ENCODE results near the gene PPFIA1. TPM values are rescaled to one million over a fixed set of nuclear protein-coding genes. Genes with fewer than 3 reads are reported as not detected.
A peak's percentile ranks its signal among the peaks of the same experiment; 100 is the strongest.

PPFIA1 gene
- total RNA-seq, 2 experiments from 2014 or later, result 29.2 to 32.7 TPM

DNA sequence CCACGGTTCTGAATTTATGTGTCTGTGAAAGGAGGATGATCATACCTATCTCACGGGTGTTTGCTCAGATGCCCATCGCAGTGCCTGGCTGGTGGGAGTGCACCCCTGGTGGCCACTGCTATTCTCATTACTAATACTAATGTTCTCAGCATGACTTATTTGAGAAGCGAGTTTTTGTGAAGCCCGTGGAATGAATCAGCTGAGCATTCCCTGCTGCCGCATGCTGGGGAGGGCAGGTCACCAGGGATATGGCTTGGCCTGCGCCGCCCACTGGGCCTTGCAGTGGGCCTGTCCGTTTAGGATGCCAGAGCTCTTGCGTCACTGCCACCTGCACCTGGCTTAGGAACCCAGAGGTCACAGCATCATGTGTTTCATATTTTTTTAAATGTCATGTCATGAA lies 144.7 kb downstream of the PPFIA1 start:
- no peaks in the 10 kb centered on the region for H3K36me3 Mint-ChIP-seq (ENCODE audit: low read depth)
- H3K9me3 Mint-ChIP-seq, result no peaks in the 10 kb centered on the region
- POLR2A ChIA-PET, result no interaction called here
- H3K27me3 Mint-ChIP-seq, result peaks cover 9% of the 10 kb centered on the region
- no peaks in the 10 kb centered on the region for H3K4me1 Mint-ChIP-seq
- CTCF ChIA-PET, result no interaction called here
- H3K4me3 Mint-ChIP-seq, result no peak overlapping the region
- DNase-seq, result no peak
- H3K27ac Mint-ChIP-seq, result no peak overlapping the region

DNA sequence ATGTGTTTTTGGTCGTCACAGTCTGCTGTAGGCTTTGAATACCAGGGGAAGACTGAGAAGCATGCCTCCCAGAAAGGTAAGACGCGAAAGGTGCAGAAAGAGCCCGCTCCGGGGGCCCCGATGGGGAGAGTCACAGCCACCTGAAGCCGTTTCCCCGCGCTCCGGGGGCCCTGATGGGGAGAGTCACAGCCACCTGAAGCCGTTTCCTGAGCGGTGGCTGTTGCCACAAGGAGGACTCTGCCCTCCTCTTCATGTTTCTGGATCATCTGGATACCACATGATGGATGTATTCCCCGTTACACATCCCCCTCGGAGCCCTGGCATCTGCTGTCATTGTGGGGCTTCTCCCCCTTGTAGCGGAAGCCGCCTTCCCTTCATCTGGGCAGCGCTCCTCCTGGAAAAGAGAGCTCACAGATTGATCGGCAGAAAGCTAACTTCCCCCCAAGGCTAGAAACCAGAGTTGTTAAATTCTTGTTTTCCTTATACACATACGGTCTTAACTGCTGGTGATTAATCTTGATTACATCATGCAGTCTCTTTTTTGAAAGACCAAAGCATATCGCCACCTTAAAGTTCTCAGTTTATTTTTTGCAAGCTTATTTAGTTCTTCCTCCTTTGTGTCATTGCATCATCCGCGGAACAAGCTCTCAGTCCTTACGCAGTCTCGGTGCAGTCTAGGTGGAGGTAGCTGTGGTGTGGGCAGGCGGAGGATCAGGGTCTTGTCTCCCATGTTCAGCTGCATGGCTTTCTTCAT lies 145.3 kb downstream of the PPFIA1 start:
- no peaks in the 10 kb centered on the region for H3K9me3 Mint-ChIP-seq
- POLR2A ChIA-PET, result interaction anchor here (0.6 kb wide), 1 partner anchor 9 kb away, joined by 6 read pairs; no protein-coding TSS in a partner anchor
- H3K27ac Mint-ChIP-seq, result no peak overlapping the region

DNA sequence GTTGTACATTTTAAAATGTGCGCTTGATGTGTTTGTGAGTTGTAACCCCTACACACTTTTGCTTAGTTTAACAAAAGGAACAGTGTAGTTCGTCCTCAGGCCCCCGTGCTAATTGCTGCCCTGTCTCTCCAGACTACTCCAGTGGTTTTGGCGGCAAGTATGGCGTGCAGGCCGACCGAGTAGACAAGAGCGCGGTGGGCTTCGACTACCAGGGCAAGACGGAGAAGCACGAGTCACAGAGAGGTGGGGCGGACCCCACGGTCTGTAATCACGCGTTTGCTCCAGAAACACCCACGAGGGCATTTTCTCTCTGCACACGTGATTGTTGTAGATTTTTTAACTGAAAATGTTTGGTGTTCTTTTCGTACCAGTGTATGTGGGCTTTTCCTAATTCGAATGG lies 146.4 kb downstream of the PPFIA1 start:
- DNase-seq, result no peak
- Mint-ChIP-seq H3K9me3 (no peaks in the 10 kb centered on the region), H3K4me3 (no peak overlapping the region), H3K4me1 (no peaks in the 10 kb centered on the region), H3K27ac (no peak overlapping the region), H3K27me3 (peaks cover 6% of the 10 kb centered on the region), H3K36me3 (ENCODE audit: low read depth) (no peaks in the 10 kb centered on the region)
- ChIA-PET POLR2A (no interaction called here), CTCF (no interaction called here)

More for the DNA sequence above, 145.3 kb downstream of the PPFIA1 start:
- CTCF ChIA-PET, result no interaction called here
- H3K4me1 Mint-ChIP-seq, result no peaks in the 10 kb centered on the region
- H3K27me3 Mint-ChIP-seq, result peaks cover 6% of the 10 kb centered on the region
- no peak for DNase-seq
- no peaks in the 10 kb centered on the region for H3K36me3 Mint-ChIP-seq (ENCODE audit: low read depth)
- no peak overlapping the region for H3K4me3 Mint-ChIP-seq

DNA sequence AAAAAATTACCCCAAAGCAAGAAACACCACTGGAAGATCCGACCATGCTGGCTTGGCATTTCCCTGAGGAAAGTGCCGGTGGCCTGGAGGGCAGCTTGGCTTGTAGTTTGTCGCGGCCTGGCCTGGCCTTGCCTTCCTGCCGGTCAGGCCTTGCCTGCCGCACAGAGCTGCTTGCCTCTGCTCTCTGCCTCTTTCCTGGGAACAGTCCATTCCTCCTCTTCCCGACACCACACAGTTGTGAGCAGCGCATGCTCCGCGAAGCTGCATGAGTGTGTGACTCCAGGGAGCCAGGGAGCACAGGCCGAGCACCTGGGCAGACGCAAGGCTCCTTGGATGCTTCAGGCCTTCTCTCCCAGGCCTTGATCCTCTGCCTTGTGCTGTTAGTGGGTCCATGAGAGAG lies 147.6 kb downstream of the PPFIA1 start:
- Mint-ChIP-seq H3K9me3 (no peaks in the 10 kb centered on the region), H3K36me3 (ENCODE audit: low read depth) (no peaks in the 10 kb centered on the region), H3K4me3 (no peak overlapping the region), H3K27ac (no peak overlapping the region), H3K27me3 (peaks cover 6% of the 10 kb centered on the region), H3K4me1 (no peaks in the 10 kb centered on the region)
- POLR2A ChIA-PET, result no interaction called here
- CTCF ChIA-PET, result interaction anchor here (1.3 kb wide), 1 partner anchor 9 kb away, joined by 3 read pairs; no protein-coding TSS in a partner anchor
- no peak for DNase-seq

DNA sequence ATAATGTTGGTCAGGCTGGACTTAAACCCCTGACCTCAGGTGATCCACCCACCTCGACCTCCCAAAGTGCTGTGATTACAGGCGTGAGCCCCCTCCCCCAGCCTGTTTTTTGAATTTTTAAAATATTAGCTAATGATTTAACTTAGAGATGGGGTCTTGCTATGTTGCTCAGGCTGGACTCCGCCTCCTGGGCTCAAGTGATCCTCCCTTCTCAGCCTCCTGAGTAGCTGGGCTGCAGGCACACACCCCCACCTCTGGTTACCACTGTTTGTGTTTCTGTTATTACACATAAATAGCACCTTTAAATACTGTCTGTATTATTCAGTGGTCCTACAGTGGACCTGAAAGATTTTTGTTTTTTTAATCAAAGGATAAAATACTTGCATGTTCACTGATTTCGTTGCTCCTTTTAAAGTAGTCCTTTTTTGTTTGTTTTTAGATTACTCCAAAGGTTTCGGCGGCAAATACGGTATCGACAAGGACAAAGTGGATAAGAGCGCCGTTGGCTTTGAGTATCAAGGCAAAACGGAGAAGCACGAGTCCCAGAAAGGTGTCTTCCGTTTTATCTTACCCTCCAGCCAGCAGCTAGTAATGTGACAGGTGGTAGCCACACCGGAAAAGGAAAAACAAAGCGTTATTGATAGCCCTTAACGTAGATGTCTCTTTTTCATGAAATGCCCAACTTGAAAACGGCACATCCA lies 149.0 kb downstream of the PPFIA1 start:
- Mint-ChIP-seq H3K27ac (no peak overlapping the region), H3K27me3 (peaks cover 6% of the 10 kb centered on the region), H3K4me1 (no peaks in the 10 kb centered on the region), H3K36me3 (ENCODE audit: low read depth) (no peaks in the 10 kb centered on the region), H3K4me3 (no peak overlapping the region), H3K9me3 (no peaks in the 10 kb centered on the region)
- no peak for DNase-seq
- ChIA-PET CTCF (interaction anchor here (0.7 to 1.7 kb wide), 2 partner anchors 11 to 1403 kb away, joined by 3 to 7 read pairs; no protein-coding TSS in a partner anchor), POLR2A (no interaction called here)

DNA sequence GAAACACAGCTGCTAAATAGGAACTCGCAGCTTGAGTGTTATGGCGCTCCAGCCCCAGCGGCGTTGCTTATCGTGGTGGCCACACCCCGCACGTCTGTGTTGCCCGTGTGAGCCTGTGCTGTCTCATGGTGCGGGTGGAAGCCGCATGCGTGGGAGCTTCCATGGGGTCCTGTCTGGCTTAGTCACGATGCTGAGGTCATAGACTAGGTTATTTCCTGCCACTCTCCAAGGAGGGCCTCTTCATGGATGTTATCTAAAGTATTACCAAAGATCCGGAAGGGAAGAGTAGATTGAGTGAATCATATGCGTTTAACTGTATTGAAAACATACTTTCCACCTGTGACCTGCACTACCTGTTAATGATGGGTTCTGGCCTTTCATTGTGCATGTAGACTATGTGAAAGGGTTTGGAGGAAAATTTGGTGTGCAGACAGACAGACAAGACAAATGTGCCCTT lies 149.5 kb downstream of the PPFIA1 start:
- DNase-seq, result no peak
- Mint-ChIP-seq H3K27ac (no peak overlapping the region), H3K4me1 (no peaks in the 10 kb centered on the region), H3K9me3 (no peaks in the 10 kb centered on the region), H3K36me3 (ENCODE audit: low read depth) (no peaks in the 10 kb centered on the region), H3K4me3 (no peak overlapping the region), H3K27me3 (peaks cover 6% of the 10 kb centered on the region)
- CTCF ChIA-PET, result interaction anchor here (1.7 kb wide), 1 partner anchor 10 kb away, joined by 7 read pairs; no protein-coding TSS in a partner anchor
- POLR2A ChIA-PET, result no interaction called here

DNA sequence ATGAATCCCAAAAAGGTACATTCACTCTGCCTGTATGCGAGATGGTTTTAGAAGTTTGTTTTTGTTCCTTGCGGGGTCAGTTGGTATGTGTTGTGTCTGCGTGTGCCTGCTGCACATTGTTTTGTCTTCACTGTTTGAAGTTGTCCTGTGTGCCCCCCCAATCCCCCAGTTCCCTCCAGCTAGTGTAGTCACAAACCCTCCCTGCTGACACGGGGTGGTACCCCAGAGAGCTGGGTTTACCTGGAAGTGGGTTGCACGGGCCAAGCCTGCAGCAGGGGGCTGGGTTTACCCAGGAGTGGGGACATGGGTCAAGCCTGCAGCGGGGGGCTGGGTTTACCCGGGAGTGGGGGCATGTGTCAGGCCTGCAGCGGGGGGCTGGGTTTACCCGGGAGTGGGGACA lies 150.0 kb downstream of the PPFIA1 start:
- Mint-ChIP-seq H3K9me3 (no peaks in the 10 kb centered on the region), H3K27me3 (peaks cover 6% of the 10 kb centered on the region), H3K4me1 (no peaks in the 10 kb centered on the region), H3K27ac (no peak overlapping the region), H3K4me3 (no peak overlapping the region), H3K36me3 (ENCODE audit: low read depth) (no peaks in the 10 kb centered on the region)
- ChIA-PET CTCF (interaction anchor here (1.7 kb wide), 1 partner anchor 10 kb away, joined by 7 read pairs; no protein-coding TSS in a partner anchor), POLR2A (no interaction called here)
- DNase-seq, result no peak

DNA sequence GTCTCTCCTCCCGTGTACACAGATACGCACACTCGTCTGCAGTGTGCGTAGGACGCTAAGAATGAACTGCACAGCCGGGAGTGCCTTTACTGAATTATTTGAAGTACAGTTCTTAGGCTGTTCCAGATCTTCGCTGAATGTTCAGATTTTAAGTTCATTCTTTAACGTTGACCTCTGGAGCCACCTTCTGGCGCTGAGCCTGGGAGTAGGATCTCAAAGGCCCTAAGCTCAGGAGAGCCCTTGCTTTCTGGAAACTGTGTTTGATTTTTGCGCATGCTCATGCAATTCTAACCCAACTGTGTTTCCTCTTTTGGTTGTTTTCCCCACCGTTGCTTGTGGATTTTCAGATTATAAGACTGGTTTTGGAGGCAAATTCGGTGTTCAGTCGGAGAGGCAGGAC lies 150.6 kb downstream of the PPFIA1 start:
- Mint-ChIP-seq H3K4me3 (no peak overlapping the region), H3K27ac (no peak overlapping the region), H3K4me1 (no peaks in the 10 kb centered on the region), H3K36me3 (ENCODE audit: low read depth) (no peaks in the 10 kb centered on the region), H3K9me3 (no peaks in the 10 kb centered on the region), H3K27me3 (peaks cover 2% of the 10 kb centered on the region)
- ChIA-PET POLR2A (no interaction called here), CTCF (no interaction called here)
- no peak for DNase-seq

DNA sequence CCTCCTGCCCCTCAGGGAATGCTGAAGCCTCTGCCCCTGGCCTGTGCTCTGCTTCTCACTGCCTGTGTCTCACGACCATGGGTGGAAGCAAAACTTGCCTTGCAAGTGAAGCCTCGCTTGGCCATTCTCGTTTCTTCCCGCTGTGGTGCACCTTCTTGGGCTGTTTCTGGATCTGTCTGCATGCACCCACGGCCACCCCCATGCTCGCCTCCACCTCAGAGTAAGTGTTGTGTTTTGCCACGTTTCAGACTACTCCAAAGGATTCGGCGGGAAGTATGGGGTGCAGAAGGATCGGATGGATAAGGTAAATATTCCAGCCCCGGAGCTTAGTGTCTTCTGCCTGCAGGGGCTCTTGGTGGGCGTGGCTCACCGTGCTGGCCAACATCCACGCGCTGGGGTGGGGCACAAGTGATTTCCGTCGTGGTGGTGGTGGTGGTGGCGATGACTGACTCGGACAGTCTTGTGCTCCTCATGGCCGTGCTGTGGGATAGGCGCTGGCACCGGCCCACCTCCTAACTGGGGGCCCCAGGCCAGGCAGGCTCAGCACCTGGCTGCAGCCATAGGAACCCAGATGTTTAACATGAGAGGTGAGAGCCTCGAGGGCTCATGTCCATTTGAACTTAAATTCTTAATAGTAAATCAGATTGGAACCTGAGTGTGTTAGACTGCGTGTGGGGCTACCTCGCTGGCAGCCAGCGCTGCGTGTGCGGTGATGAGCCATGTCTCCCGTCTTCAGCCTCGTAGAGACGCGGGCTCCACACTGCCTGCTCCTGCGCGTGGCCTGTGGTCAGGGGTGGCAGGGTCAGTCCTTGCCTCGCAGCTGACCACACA lies 152.4 kb downstream of the PPFIA1 start:
- H3K4me3 Mint-ChIP-seq, result no peak overlapping the region
- no peak overlapping the region for H3K27ac Mint-ChIP-seq
- no peaks in the 10 kb centered on the region for H3K9me3 Mint-ChIP-seq
- no peak for DNase-seq
- H3K4me1 Mint-ChIP-seq, result no peaks in the 10 kb centered on the region
- H3K36me3 Mint-ChIP-seq (ENCODE audit: low read depth), result no peaks in the 10 kb centered on the region
- no peaks in the 10 kb centered on the region for H3K27me3 Mint-ChIP-seq
- POLR2A ChIA-PET, result no interaction called here
- CTCF ChIA-PET, result no interaction called here

DNA sequence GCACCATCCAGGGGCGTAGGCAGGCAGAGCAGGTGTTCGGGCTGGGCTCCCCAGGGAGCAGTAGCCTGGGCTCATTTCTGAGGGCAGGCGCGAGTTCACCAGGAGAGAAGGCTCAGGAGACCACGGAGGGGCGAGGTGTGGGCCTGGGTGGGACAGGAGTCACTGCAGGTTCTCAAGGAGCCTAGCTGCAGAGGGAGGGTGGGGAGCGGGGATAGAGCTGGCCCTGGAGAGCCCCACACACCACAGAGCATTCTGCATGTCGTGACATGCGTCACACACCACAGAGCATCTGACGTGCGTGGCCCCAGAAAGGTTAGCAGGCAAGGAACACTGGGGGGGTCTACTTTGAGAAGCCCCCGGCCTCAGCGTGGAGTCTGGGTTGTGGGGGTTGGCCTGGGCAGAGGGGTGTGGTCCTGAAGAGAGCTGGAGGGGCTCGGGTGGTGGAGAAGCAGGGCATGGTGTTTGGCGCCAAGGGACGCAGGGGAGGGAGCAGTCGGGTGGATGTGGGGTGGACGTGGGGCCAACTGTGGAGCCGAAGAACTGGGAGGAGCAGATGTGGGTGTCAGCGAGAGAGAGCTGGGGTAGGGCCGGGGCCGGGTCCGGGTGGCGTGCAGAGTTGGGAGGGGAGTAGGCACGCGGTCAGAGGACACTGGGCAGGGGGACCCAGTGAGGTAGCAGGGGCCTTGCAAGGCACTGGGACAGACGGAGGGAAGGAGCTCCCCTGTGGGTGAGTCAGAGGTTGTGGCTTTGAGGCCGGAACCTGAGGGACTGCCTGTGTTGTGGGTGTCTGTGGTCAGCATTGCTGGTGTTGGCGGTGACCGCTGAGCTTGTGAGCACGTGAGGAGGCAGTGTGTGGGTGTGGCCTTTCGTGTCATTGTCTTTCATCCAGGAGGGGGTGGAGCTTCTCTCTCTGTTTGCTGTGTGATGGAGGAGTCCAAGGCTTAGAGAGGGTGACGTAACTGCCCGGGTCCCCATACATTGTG lies 153.3 kb downstream of the PPFIA1 start:
- ChIA-PET POLR2A (no interaction called here), CTCF (interaction anchor here (0.5 to 0.6 kb wide), 2 partner anchors 19 to 167 kb away, joined by 3 read pairs; no protein-coding TSS in a partner anchor)
- Mint-ChIP-seq H3K4me3 (no peak overlapping the region), H3K27ac (peak overlapping the region; percentile 13), H3K27me3 (no peaks in the 10 kb centered on the region), H3K9me3 (no peaks in the 10 kb centered on the region), H3K36me3 (ENCODE audit: low read depth) (no peaks in the 10 kb centered on the region), H3K4me1 (no peaks in the 10 kb centered on the region)
- DNase-seq, result no peak

DNA sequence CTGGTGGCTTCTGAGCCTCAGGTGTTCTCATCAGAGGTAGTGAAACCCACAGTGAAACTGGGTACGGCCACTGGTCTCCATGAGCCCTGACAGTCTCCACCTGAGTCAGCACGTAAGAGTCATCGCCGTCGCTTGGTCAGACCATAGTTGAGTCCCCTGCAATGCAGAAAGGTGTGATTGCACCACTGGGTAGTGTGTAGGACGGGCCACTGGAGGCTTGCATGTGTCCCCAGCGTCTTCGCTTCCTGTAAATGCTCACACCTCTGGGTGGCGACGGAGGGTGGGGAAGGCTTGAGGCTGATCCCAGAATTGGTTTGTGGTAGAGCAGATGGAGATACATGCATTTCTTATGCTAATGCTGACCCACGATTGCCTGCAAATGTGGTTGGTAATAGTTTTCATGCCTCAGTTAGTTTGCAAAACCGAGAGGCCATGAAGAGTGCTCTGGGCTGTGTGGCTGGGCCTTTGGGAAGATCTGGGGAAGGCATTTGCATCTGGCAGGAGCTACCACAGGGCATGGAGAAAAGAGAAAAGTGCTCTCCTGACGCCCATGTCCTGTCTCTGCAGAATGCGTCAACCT lies 154.4 kb downstream of the PPFIA1 start:
- POLR2A ChIA-PET, result no interaction called here
- H3K4me1 Mint-ChIP-seq, result no peaks in the 10 kb centered on the region
- H3K9me3 Mint-ChIP-seq, result no peaks in the 10 kb centered on the region
- no peaks in the 10 kb centered on the region for H3K27me3 Mint-ChIP-seq
- H3K27ac Mint-ChIP-seq, result no peak overlapping the region
- CTCF ChIA-PET, result no interaction called here
- DNase-seq, result no peak
- H3K36me3 Mint-ChIP-seq (ENCODE audit: low read depth), result no peaks in the 10 kb centered on the region
- no peak overlapping the region for H3K4me3 Mint-ChIP-seq

DNA sequence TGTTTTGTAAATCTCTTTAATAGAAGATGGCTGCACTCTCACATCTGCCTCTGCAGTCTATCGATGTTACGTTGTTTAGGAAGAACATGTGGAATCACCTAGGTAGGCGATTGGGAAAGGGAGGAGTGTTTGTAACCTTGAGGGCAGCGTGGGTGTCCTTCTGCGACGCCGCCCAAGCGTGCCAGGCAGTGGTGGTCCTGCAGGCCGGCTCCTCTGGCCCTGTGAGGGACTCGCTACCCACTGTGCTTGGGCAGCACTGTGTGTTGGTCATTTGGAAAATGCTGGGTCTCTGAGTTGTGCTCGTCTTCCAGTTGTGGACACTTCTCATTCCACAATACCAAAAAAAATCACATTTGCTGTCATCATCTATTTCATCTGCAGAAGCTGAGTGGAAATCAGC lies 156.9 kb downstream of the PPFIA1 start:
- H3K4me3 Mint-ChIP-seq, result no peak overlapping the region
- ChIA-PET CTCF (no interaction called here), POLR2A (no interaction called here)
- H3K27ac Mint-ChIP-seq, result no peak overlapping the region
- H3K4me1 Mint-ChIP-seq, result no peaks in the 10 kb centered on the region
- no peak for DNase-seq
- no peaks in the 10 kb centered on the region for H3K36me3 Mint-ChIP-seq (ENCODE audit: low read depth)
- no peaks in the 10 kb centered on the region for H3K27me3 Mint-ChIP-seq
- no peaks in the 10 kb centered on the region for H3K9me3 Mint-ChIP-seq
